ENCODE results near the gene SP2.

DNA sequence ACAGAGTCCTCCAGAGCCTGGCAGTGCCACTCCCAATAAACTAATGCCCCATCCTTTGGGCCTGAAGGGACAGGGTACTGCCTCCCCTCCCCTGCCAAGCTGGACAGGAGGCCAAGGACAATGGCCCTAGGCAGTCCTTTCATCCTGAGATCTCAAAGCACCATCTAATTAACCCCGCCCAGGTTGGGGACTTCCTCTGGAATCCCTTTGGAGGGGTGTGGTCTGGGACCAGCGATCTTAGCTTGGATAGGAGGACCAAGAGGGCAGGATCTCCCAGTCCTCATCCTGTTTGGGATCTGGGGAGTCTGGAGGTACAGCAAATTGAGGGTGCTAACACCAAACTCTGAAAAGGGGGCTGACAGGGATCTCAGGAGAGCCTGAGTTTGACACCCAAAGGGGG is 26.9 kb upstream of the SP2 start:
- TF ChIP-seq, protein P1, sequence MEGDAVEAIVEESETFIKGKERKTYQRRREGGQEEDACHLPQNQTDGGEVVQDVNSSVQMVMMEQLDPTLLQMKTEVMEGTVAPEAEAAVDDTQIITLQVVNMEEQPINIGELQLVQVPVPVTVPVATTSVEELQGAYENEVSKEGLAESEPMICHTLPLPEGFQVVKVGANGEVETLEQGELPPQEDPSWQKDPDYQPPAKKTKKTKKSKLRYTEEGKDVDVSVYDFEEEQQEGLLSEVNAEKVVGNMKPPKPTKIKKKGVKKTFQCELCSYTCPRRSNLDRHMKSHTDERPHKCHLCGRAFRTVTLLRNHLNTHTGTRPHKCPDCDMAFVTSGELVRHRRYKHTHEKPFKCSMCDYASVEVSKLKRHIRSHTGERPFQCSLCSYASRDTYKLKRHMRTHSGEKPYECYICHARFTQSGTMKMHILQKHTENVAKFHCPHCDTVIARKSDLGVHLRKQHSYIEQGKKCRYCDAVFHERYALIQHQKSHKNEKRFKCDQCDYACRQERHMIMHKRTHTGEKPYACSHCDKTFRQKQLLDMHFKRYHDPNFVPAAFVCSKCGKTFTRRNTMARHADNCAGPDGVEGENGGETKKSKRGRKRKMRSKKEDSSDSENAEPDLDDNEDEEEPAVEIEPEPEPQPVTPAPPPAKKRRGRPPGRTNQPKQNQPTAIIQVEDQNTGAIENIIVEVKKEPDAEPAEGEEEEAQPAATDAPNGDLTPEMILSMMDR (IDR thresholded peaks at IDR 0.05): no peak
- no peak for TF ChIP-seq EZH2 (IDR thresholded peaks at IDR 0.05)
- no peak for TF ChIP-seq EZH2phosphoT487 (IDR thresholded peaks at IDR 0.05)

Data from neural progenitor cell (in vitro differentiated cells).